OCI-M2 (cell line): ENCODE results near the gene AGFG2.

ENCODE experiments used
- DNase-seq: peaks from one replicate; lab custom pipeline; 2025; ENCODE audit not compliant: unreplicated experiment; lab: John Stamatoyannopoulos, UW

AGFG2 gene

GRCh38 chr7:100606313-100606712, 67.3 kb downstream of the AGFG2 start:
- no peak for DNase-seq

GRCh38 chr7:100607111-100607510, 68.1 kb downstream of the AGFG2 start:
- no peak for DNase-seq

GRCh38 chr7:100609958-100610357, 71.0 kb downstream of the AGFG2 start:
- DNase-seq: no peak

GRCh38 chr7:100611983-100612729, 73.2 kb downstream of the AGFG2 start, which contains the start of gene MOSPD3:
Gene MOSPD3, plus strand, starts transcription at chr7:100612540. Its CDS starts 252 bp downstream, at chr7:100612792.
- DNase-seq: peak; percentile 91

- no peak for DNase-seq
Observed at GRCh38 chr7:100612730-100613390, 73.9 kb downstream of the AGFG2 start.

- DNase-seq: no peak
Observed at GRCh38 chr7:100613412-100614175, 74.6 kb downstream of the AGFG2 start.

GRCh38 chr7:100614308-100614861, 75.4 kb downstream of the AGFG2 start:
- no peak for DNase-seq
